NCI-H2196 treated with DMSO at 0.1 percent for 48 hours (cell line): ENCODE measurements around the gene PRDM16.

Experiments used
- DNase-seq: peaks from one replicate; lab custom pipeline; 2025; ENCODE audit not compliant: unreplicated experiment; lab: John Stamatoyannopoulos, UW

The PRDM16 gene

GRCh38 chr1:3120994-3121393 lies 52.0 kb downstream of the PRDM16 start:
- DNase-seq, result no peak

- no peak for DNase-seq
Measured at GRCh38 chr1:3121401-3122210, 52.6 kb downstream of the PRDM16 start.

GRCh38 chr1:3122311-3122710 lies 53.3 kb downstream of the PRDM16 start:
- DNase-seq, result no peak

- no peak for DNase-seq
Measured at GRCh38 chr1:3124246-3124645, 55.2 kb downstream of the PRDM16 start.

GRCh38 chr1:3125078-3125477 lies 56.1 kb downstream of the PRDM16 start:
- no peak for DNase-seq

GRCh38 chr1:3125546-3126368 lies 56.8 kb downstream of the PRDM16 start:
- no peak for DNase-seq

GRCh38 chr1:3126756-3127678 lies 58.0 kb downstream of the PRDM16 start:
- no peak for DNase-seq

- no peak for DNase-seq
Measured at GRCh38 chr1:3127738-3128137, 58.7 kb downstream of the PRDM16 start.

- DNase-seq, result no peak
Measured at GRCh38 chr1:3128431-3129132, 59.6 kb downstream of the PRDM16 start.

- DNase-seq, result no peak
Measured at GRCh38 chr1:3129133-3129490, 60.1 kb downstream of the PRDM16 start.

- DNase-seq, result no peak
Measured at GRCh38 chr1:3130268-3130667, 61.3 kb downstream of the PRDM16 start.

GRCh38 chr1:3132660-3133059 lies 63.7 kb downstream of the PRDM16 start:
- no peak for DNase-seq

- DNase-seq, result no peak
Measured at GRCh38 chr1:3133686-3134085, 64.7 kb downstream of the PRDM16 start.

GRCh38 chr1:3134381-3135072 lies 65.5 kb downstream of the PRDM16 start:
- no peak for DNase-seq

GRCh38 chr1:3135073-3135702 lies 66.2 kb downstream of the PRDM16 start:
- DNase-seq, result no peak

GRCh38 chr1:3135744-3136455 lies 66.9 kb downstream of the PRDM16 start:
- no peak for DNase-seq

- DNase-seq, result no peak
Measured at GRCh38 chr1:3136532-3136931, 67.5 kb downstream of the PRDM16 start.

- DNase-seq, result no peak
Measured at GRCh38 chr1:3137111-3138100, 68.4 kb downstream of the PRDM16 start.
